AG04449 (cell line): ENCODE data around the gene CDC14B.
A peak's percentile ranks its signal among the peaks of the same experiment; 100 is the strongest.

Source experiments
- CTCF ChIA-PET: fragments of 350-600 bp; formaldehyde crosslinking; extraction: SDS; loops from one replicate; lab custom pipeline; 2021; ENCODE audit warnings: antibody characterized with exemption; lab: Yijun Ruan, JAX
- POLR2A ChIA-PET: fragments of 400-600, 350-600 bp; formaldehyde crosslinking; extraction: SDS; loops from one replicate; lab custom pipeline; 2020; ENCODE audit warnings: antibody characterized with exemption, inconsistent platforms; lab: Yijun Ruan, JAX
- DNase-seq: peaks from one replicate; pipeline ENCODE4 v3.0.0-alpha.2; 2010; ENCODE audit warnings: low read depth, low spot score
- H3K4me3 ChIP-seq: 2 replicates; pipeline ENCODE4 v1.5.1; 2011; ENCODE audit warnings: low read depth, mild to moderate bottlenecking, control low read depth, low read length
- CTCF ChIP-seq: IDR thresholded peaks from one replicate; pipeline ENCODE4 v1.5.1; 2011; ENCODE audit warnings: mild to moderate bottlenecking, moderate library complexity, low read length, control low read depth, inconsistent platforms; ENCODE audit not compliant: insufficient read depth; ENCODE audit errors: missing control alignments

The CDC14B gene

GRCh38 chr9:96620181-96620514 lies 505 bp upstream of the CDC14B start:
- ChIA-PET POLR2A (interaction anchor here (1.2 kb wide), 1 partner anchor 132 kb away, joined by 7 read pairs; no protein-coding TSS in a partner anchor), CTCF (interaction anchor here (1.2 kb wide), 1 partner anchor 15 kb away, joined by 3 read pairs; no protein-coding TSS in a partner anchor)
- DNase-seq = no peak
- no peak for TF ChIP-seq CTCF
- peak overlapping the region; percentile 66; the same call in 1 of the 2 replicates for H3K4me3 ChIP-seq

GRCh38 chr9:96619124-96619465 lies 548 bp downstream of the CDC14B start:
- ChIA-PET CTCF (interaction anchor here (0.6 to 1.4 kb wide), 5 partner anchors 12 to 125 kb away, joined by 3 to 7 read pairs (median 3); no protein-coding TSS in a partner anchor), POLR2A (no interaction called here)
- no peak for DNase-seq
- TF ChIP-seq CTCF = no peak
- H3K4me3 ChIP-seq = peak overlapping the region; percentile 66

GRCh38 chr9:96618209-96619123 lies 1.2 kb downstream of the CDC14B start:
- DNase-seq = no peak
- ChIA-PET CTCF (interaction anchor here (0.6 to 1.4 kb wide), 7 partner anchors 12 to 199 kb away, joined by 3 to 7 read pairs (median 3); no protein-coding TSS in a partner anchor), POLR2A (interaction anchor here (0.7 kb wide), 1 partner anchor 62 kb away, joined by 3 read pairs; no protein-coding TSS in a partner anchor)
- peak overlapping the region; percentile 66 for H3K4me3 ChIP-seq
- TF ChIP-seq CTCF = no peak

GRCh38 chr9:96617439-96618185 lies 2.0 kb downstream of the CDC14B start:
- POLR2A ChIA-PET = interaction anchor here (0.7 kb wide), 1 partner anchor 61 kb away, joined by 3 read pairs; no protein-coding TSS in a partner anchor

GRCh38 chr9:96616817-96617438 lies 2.7 kb downstream of the CDC14B start:
- H3K4me3 ChIP-seq = no peak overlapping the region
- CTCF ChIA-PET = no interaction called here
- no peak for TF ChIP-seq CTCF
- POLR2A ChIA-PET = no interaction called here
- no peak for DNase-seq

More at GRCh38 chr9:96617439-96618185, 2.0 kb downstream of the CDC14B start:
- peak overlapping the region; percentile 66 for H3K4me3 ChIP-seq
- CTCF ChIA-PET = interaction anchor here (0.8 to 1.4 kb wide), 2 partner anchors 31 to 199 kb away, joined by 3 read pairs; no protein-coding TSS in a partner anchor
- DNase-seq = no peak
- TF ChIP-seq CTCF = no peak
